ENCODE results near the gene CCL24. TPM values are rescaled to one million over a fixed set of nuclear protein-coding genes. Genes with fewer than 3 reads are reported as not detected.
A peak's percentile ranks its signal among the peaks of the same experiment; 100 is the strongest.
"Not testable (repeated sequence)": the region's sequence is repeated elsewhere in the genome, so short reads cannot be mapped to it uniquely, and the experiment has no call there.

The CCL24 gene
- polyA plus RNA-seq, 3 donors, result 1.2 TPM; not detected in 2

GRCh38 chr7:75836798-75837197, 23.2 kb upstream of the CCL24 start:
- intact Hi-C loops (cut with micrococcal nuclease), result no loop called here
- peaks cover 0 to 2% (median 0%) of the 10 kb centered on the region in 7 donors for H3K9me3 Mint-ChIP-seq
- no peak overlapping the region for H2AFZ ChIP-seq (ENCODE audit: insufficient read depth, low read depth, low read length, poor library complexity, severe bottlenecking)
- DNase-seq, result no peak
- WGBS (ENCODE audit: insufficient coverage), result no CpG with 5 or more reads among the region's 7 CpGs
- H3K9me3 ChIP-seq (replicated peaks in 1 of 2; ENCODE audit: control insufficient read depth in 1 of 2, insufficient read depth in 1 of 2, low read length in 2 of 2), result no peaks in the 10 kb centered on the region
- no peak overlapping the region for H3K27ac ChIP-seq (ENCODE audit: low read depth in 1 of 2, low read length in 2 of 2)
- no peaks in the 10 kb centered on the region for H4K20me1 ChIP-seq (ENCODE audit: insufficient read depth, low read length)
- H3K4me3 Mint-ChIP-seq, result no peak overlapping the region
- H3K36me3 ChIP-seq (replicated peaks in 1 of 2; ENCODE audit: control insufficient read depth in 1 of 2, insufficient read depth in 2 of 2, low read length in 2 of 2), result no peaks in the 10 kb centered on the region
- no peak overlapping the region for H3K9ac ChIP-seq (ENCODE audit: insufficient read depth, low read length, poor library complexity, severe bottlenecking)
- no peaks in the 10 kb centered on the region for H3K4me1 Mint-ChIP-seq
- peaks cover 7 to 18% (median 14%) of the 10 kb centered on the region in 3 donors for H3K27me3 Mint-ChIP-seq (ENCODE audit: low read depth in 3 of 3)
- no peak overlapping the region for H3K4me2 ChIP-seq (replicated peaks; ENCODE audit: extremely low read depth, low read length, poor library complexity, severe bottlenecking)
- peak overlapping the region in 1 of 7 donors; percentile 18 for H3K27ac Mint-ChIP-seq
- H3K27me3 ChIP-seq (ENCODE audit: control insufficient read depth in 2 of 2, insufficient read depth in 2 of 2, low read length in 2 of 2), result no peaks in the 10 kb centered on the region
- TF ChIP-seq CTCF (IDR thresholded peaks at IDR 0.05), result no peak
- no peak overlapping the region for H3K4me3 ChIP-seq (replicated peaks in 1 of 3; ENCODE audit: low read depth in 2 of 3, low read length in 3 of 3)
- no peaks in the 10 kb centered on the region for H3K79me2 ChIP-seq (ENCODE audit: insufficient read depth, low read length)
- peaks cover 0 to 2% of the 10 kb centered on the region in 2 donors for H3K4me1 ChIP-seq (ENCODE audit: control insufficient read depth in 1 of 2, insufficient read depth in 2 of 2, low read length in 2 of 2)
- H3K36me3 Mint-ChIP-seq, result no peaks in the 10 kb centered on the region

GRCh38 chr7:75835688-75836285, 22.2 kb upstream of the CCL24 start:
- Histone ChIP-seq H3K4me1 (ENCODE audit: control insufficient read depth in 1 of 2, insufficient read depth in 2 of 2, low read length in 2 of 2) (no peaks in the 10 kb centered on the region), H3K36me3 (replicated peaks in 1 of 2; ENCODE audit: control insufficient read depth in 1 of 2, insufficient read depth in 2 of 2, low read length in 2 of 2) (no peaks in the 10 kb centered on the region), H3K9ac (ENCODE audit: insufficient read depth, low read length, poor library complexity, severe bottlenecking) (no peak overlapping the region), H3K27me3 (ENCODE audit: control insufficient read depth in 2 of 2, insufficient read depth in 2 of 2, low read length in 2 of 2) (no peaks in the 10 kb centered on the region), H2AFZ (ENCODE audit: insufficient read depth, low read depth, low read length, poor library complexity, severe bottlenecking) (no peak overlapping the region), H3K4me2 (replicated peaks; ENCODE audit: extremely low read depth, low read length, poor library complexity, severe bottlenecking) (no peak overlapping the region), H4K20me1 (ENCODE audit: insufficient read depth, low read length) (no peaks in the 10 kb centered on the region), H3K9me3 (replicated peaks in 1 of 2; ENCODE audit: control insufficient read depth in 1 of 2, insufficient read depth in 1 of 2, low read length in 2 of 2) (no peaks in the 10 kb centered on the region), H3K4me3 (replicated peaks in 1 of 3; ENCODE audit: low read depth in 2 of 3, low read length in 3 of 3) (no peak overlapping the region), H3K27ac (ENCODE audit: low read depth in 1 of 2, low read length in 2 of 2) (no peak overlapping the region), H3K79me2 (ENCODE audit: insufficient read depth, low read length) (no peaks in the 10 kb centered on the region)
- intact Hi-C loops (cut with micrococcal nuclease), result no loop called here
- no peak overlapping the region for H3K4me3 Mint-ChIP-seq
- peaks cover 0 to 2% (median 0%) of the 10 kb centered on the region in 7 donors for H3K9me3 Mint-ChIP-seq
- TF ChIP-seq CTCF (IDR thresholded peaks at IDR 0.05), result no peak
- no peak overlapping the region for H3K27ac Mint-ChIP-seq
- WGBS (ENCODE audit: insufficient coverage), result 96% methylated on average over 21 of the region's 29 CpGs
- peaks cover 10 to 22% (median 20%) of the 10 kb centered on the region in 3 donors for H3K27me3 Mint-ChIP-seq (ENCODE audit: low read depth in 3 of 3)
- no peak for DNase-seq
- no peaks in the 10 kb centered on the region for H3K4me1 Mint-ChIP-seq
- H3K36me3 Mint-ChIP-seq, result no peaks in the 10 kb centered on the region

GRCh38 chr7:75833662-75834061, 20.1 kb upstream of the CCL24 start:
- H2AFZ ChIP-seq (ENCODE audit: insufficient read depth, low read depth, low read length, poor library complexity, severe bottlenecking); H3K27me3 ChIP-seq (ENCODE audit: control insufficient read depth in 2 of 2, insufficient read depth in 2 of 2, low read length in 2 of 2); H3K9me3 Mint-ChIP-seq; H3K36me3 ChIP-seq (replicated peaks in 1 of 2; ENCODE audit: control insufficient read depth in 1 of 2, insufficient read depth in 2 of 2, low read length in 2 of 2); H3K4me3 ChIP-seq (replicated peaks in 1 of 3; ENCODE audit: low read depth in 2 of 3, low read length in 3 of 3); H3K4me2 ChIP-seq (replicated peaks; ENCODE audit: extremely low read depth, low read length, poor library complexity, severe bottlenecking); DNase-seq; H3K9me3 ChIP-seq (replicated peaks in 1 of 2; ENCODE audit: control insufficient read depth in 1 of 2, insufficient read depth in 1 of 2, low read length in 2 of 2); intact Hi-C loops (cut with micrococcal nuclease); H3K4me1 Mint-ChIP-seq; H4K20me1 ChIP-seq (ENCODE audit: insufficient read depth, low read length); H3K4me3 Mint-ChIP-seq; H3K79me2 ChIP-seq (ENCODE audit: insufficient read depth, low read length); H3K4me1 ChIP-seq (ENCODE audit: control insufficient read depth in 1 of 2, insufficient read depth in 2 of 2, low read length in 2 of 2); H3K27ac ChIP-seq (ENCODE audit: low read depth in 1 of 2, low read length in 2 of 2); H3K36me3 Mint-ChIP-seq; H3K9ac ChIP-seq (ENCODE audit: insufficient read depth, low read length, poor library complexity, severe bottlenecking): not testable (repeated sequence)
- H3K27me3 Mint-ChIP-seq (ENCODE audit: low read depth in 3 of 3), result peaks cover 16 to 25% (median 22%) of the 10 kb centered on the region in 3 donors
- WGBS (ENCODE audit: insufficient coverage), result 100% methylated on average over 3 of the region's 6 CpGs
- H3K27ac Mint-ChIP-seq, result peak overlapping the region in 1 of 7 donors; percentile 26

Measured in CD14-positive monocyte (primary cell).